H9 (cell line): ENCODE measurements around the gene CACNA1F. TPM values are rescaled to one million over a fixed set of nuclear protein-coding genes. Genes with fewer than 3 reads are reported as not detected.

Experiments used
- DNase-seq: peaks from one replicate; pipeline ENCODE4 v3.0.0-alpha.2; 2017
- H2AFZ ChIP-seq: one replicate; pipeline ENCODE4 v1.6.1; 2013; ENCODE audit warnings: mild to moderate bottlenecking, low read length, control low read depth, moderate library complexity
- H2AK5ac ChIP-seq: 2 replicates; pipeline ENCODE4 v1.6.1; 2013; ENCODE audit warnings: low read length, control low read depth, mixed read lengths; ENCODE audit not compliant: insufficient read length
- H2BK120ac ChIP-seq: one replicate; pipeline ENCODE4 v1.6.1; 2013; ENCODE audit warnings: low read depth, mild to moderate bottlenecking, low read length, control low read depth, inconsistent platforms; ENCODE audit not compliant: poor library complexity, severe bottlenecking
- H2BK12ac ChIP-seq: 2 replicates; pipeline ENCODE4 v1.6.1; 2013; ENCODE audit warnings: low read length, control low read depth, mixed read lengths, low read depth; ENCODE audit not compliant: insufficient read length
- H2BK15ac ChIP-seq: 2 replicates; pipeline ENCODE4 v1.6.1; 2013; ENCODE audit warnings: low read depth, low read length, control low read depth
- H2BK20ac ChIP-seq: one replicate; pipeline ENCODE4 v1.6.1; 2013; ENCODE audit warnings: low read depth, mild to moderate bottlenecking, low read length, control low read depth, inconsistent platforms; ENCODE audit not compliant: poor library complexity, severe bottlenecking
- H2BK5ac ChIP-seq: 2 replicates; pipeline ENCODE4 v1.6.1; 2013; ENCODE audit warnings: low read length, control low read depth, mixed read lengths; ENCODE audit not compliant: insufficient read length
- H3K14ac ChIP-seq: 2 replicates; pipeline ENCODE4 v1.6.1; 2013; ENCODE audit warnings: low read length, control low read depth; ENCODE audit not compliant: insufficient read depth
- H3K18ac ChIP-seq: 2 replicates; pipeline ENCODE4 v1.6.1; 2013; ENCODE audit warnings: low read depth, mild to moderate bottlenecking, mixed read lengths, low read length, control low read depth; ENCODE audit not compliant: insufficient read length
- H3K23ac ChIP-seq: 2 replicates; pipeline ENCODE4 v1.6.1; 2013; ENCODE audit warnings: low read length, control low read depth, mixed read lengths, low read depth; ENCODE audit not compliant: insufficient read length
- H3K23me2 ChIP-seq: 2 replicates; pipeline ENCODE4 v1.6.1; 2013; ENCODE audit warnings: low read depth, mild to moderate bottlenecking, mixed read lengths, low read length, control low read depth; ENCODE audit not compliant: insufficient read length, poor library complexity, severe bottlenecking
- H3K27ac ChIP-seq: 2 replicates; pipeline ENCODE4 v1.5.1; 2013; ENCODE audit warnings: low read length, control low read depth, mixed read lengths, low read depth; ENCODE audit not compliant: insufficient read length
- H3K27me3 ChIP-seq: 2 replicates; pipeline ENCODE4 v1.6.1; 2013; ENCODE audit warnings: low read length, control low read depth, inconsistent platforms; ENCODE audit not compliant: insufficient read depth
- H3K4ac ChIP-seq: 2 replicates; pipeline ENCODE4 v1.6.1; 2013; ENCODE audit warnings: low read depth, mild to moderate bottlenecking, control low read depth, inconsistent platforms, low read length, moderate library complexity
- H3K4me1 ChIP-seq: 2 replicates; pipeline ENCODE4 v1.6.1; 2013; ENCODE audit warnings: low read length, control low read depth, inconsistent platforms; ENCODE audit not compliant: insufficient read depth
- H3K4me2 ChIP-seq: 2 replicates; pipeline ENCODE4 v1.6.1; 2013; ENCODE audit warnings: low read length, control low read depth, mixed read lengths; ENCODE audit not compliant: insufficient read length, insufficient read depth
- H3K56ac ChIP-seq: 2 replicates; pipeline ENCODE4 v1.6.1; 2013; ENCODE audit warnings: low read depth, mild to moderate bottlenecking, mixed read lengths, low read length, control low read depth; ENCODE audit not compliant: insufficient read length
- H3K79me1 ChIP-seq: 2 replicates; pipeline ENCODE4 v1.6.1; 2013; ENCODE audit warnings: low read depth, mild to moderate bottlenecking, moderate library complexity, low read length, control low read depth, inconsistent platforms; ENCODE audit not compliant: insufficient read depth, poor library complexity, severe bottlenecking
- H3K79me2 ChIP-seq: 2 replicates; pipeline ENCODE4 v1.6.1; 2013; ENCODE audit warnings: low read length, control low read depth, inconsistent platforms; ENCODE audit not compliant: insufficient read depth
- H3K9ac ChIP-seq: 2 replicates; pipeline ENCODE4 v1.6.1; 2013; ENCODE audit warnings: low read length, control low read depth, mixed read lengths; ENCODE audit not compliant: insufficient read length; ENCODE audit errors: extremely low read depth
- H3K9me3 ChIP-seq: one replicate; pipeline ENCODE4 v1.6.1; 2013; ENCODE audit warnings: low read depth, low read length, inconsistent platforms; ENCODE audit not compliant: control insufficient read depth
- H3T11ph ChIP-seq: one replicate; pipeline ENCODE4 v1.6.1; 2013; ENCODE audit warnings: mild to moderate bottlenecking, low read length, control low read depth, inconsistent platforms
- H4K20me1 ChIP-seq: one replicate; pipeline ENCODE4 v1.6.1; 2013; ENCODE audit not compliant: control insufficient read depth, insufficient read length, insufficient read depth
- H4K5ac ChIP-seq: 2 replicates; pipeline ENCODE4 v1.6.1; 2013; ENCODE audit warnings: low read depth, mild to moderate bottlenecking, mixed read lengths, low read length, control low read depth; ENCODE audit not compliant: insufficient read length
- H4K8ac ChIP-seq: replicated peaks from 2 replicates; pipeline ENCODE4 v1.6.1; 2013; ENCODE audit warnings: low read length, control low read depth, mixed read lengths, low read depth; ENCODE audit not compliant: insufficient read length
- H4K91ac ChIP-seq: 2 replicates; pipeline ENCODE4 v1.6.1; 2013; ENCODE audit warnings: low read depth, mild to moderate bottlenecking, moderate library complexity, mixed read lengths, low read length, control low read depth; ENCODE audit not compliant: insufficient read length
- H3K27ac Mint-ChIP-seq, 3 experiments: 2 replicates in 2 of 3; 3 replicates in 1 of 3; pipeline ENCODE4 v1.8.0; 2020 to 2021; ENCODE audit warnings: mixed read lengths in 3 of 3, mild to moderate bottlenecking in 1 of 3, moderate library complexity in 1 of 3
- H3K27me3 Mint-ChIP-seq: 2 replicates; pipeline ENCODE4 v1.8.0; 2021; ENCODE audit warnings: low read depth, mild to moderate bottlenecking, moderate library complexity, mixed read lengths
- H3K36me3 Mint-ChIP-seq, 3 experiments: 2 replicates in 2 of 3; 3 replicates in 1 of 3; pipeline ENCODE4 v1.8.0; 2020 to 2021; ENCODE audit warnings: low read depth in 3 of 3, mixed read lengths in 3 of 3; ENCODE audit not compliant: insufficient read depth in 1 of 3
- H3K4me1 Mint-ChIP-seq, 2 experiments: 2 replicates each; pipeline ENCODE4 v1.8.0; 2020; ENCODE audit warnings: mixed read lengths in 2 of 2
- H3K4me3 Mint-ChIP-seq, 2 experiments: 2 replicates in 1 of 2; 3 replicates in 1 of 2; pipeline ENCODE4 v1.8.0; 2020 to 2021; ENCODE audit warnings: mild to moderate bottlenecking in 2 of 2, mixed read lengths in 2 of 2, moderate library complexity in 1 of 2
- H3K9me3 Mint-ChIP-seq, 2 experiments: 2 replicates in 1 of 2; 3 replicates in 1 of 2; pipeline ENCODE4 v1.8.0; 2020; ENCODE audit warnings: mild to moderate bottlenecking in 2 of 2, mixed read lengths in 2 of 2, moderate library complexity in 1 of 2
- WGBS: extraction: QIAGEN DNeasy Blood & Tissue Kit; methylation state at CpG from one replicate; pipeline ENCODE4 v1.1.7; 2013; ENCODE audit warnings: missing lambda C conversion rate, low lambda C conversion rate, mixed read lengths; ENCODE audit not compliant: insufficient read length; ENCODE audit errors: extremely low coverage; 5-methylcytosine and 5-hydroxymethylcytosine counted together
- total RNA-seq: library from RNA; stranded (reverse); gene quantifications from 2 replicates; pipeline ENCODE4 v1.2.1, GENCODE V29; 2021
- TF ChIP-seq, protein P1 (sequence below): fragments of 200-600 bp; sonication (generic); conservative IDR thresholded peaks from 3 replicates; pipeline ENCODE4 v1.8.0; 2021; ENCODE audit warnings: antibody characterized with exemption, mild to moderate bottlenecking

The CACNA1F gene
- total RNA-seq, 1 experiment from 2014 or later = 1.4 TPM

- Histone ChIP-seq H3K4me2 (peak overlapping the region; percentile 66), H3K9ac (no peak overlapping the region), H3K79me1 (no peaks in the 10 kb centered on the region), H2BK12ac (no peak overlapping the region), H2BK120ac (no peak overlapping the region), H2BK5ac (no peak overlapping the region), H3K79me2 (no peaks in the 10 kb centered on the region), H2BK15ac (no peak overlapping the region), H4K8ac (no peak overlapping the region), H2AFZ (no peak overlapping the region), H3K9me3 (peaks cover 20% of the 10 kb centered on the region), H3K4me1 (no peaks in the 10 kb centered on the region), H4K91ac (no peak overlapping the region), H2AK5ac (no peak overlapping the region), H4K5ac (no peak overlapping the region), H3K23me2 (peaks cover 15% of the 10 kb centered on the region), H3K14ac (no peak overlapping the region), H4K20me1 (no peaks in the 10 kb centered on the region), H3K27me3 (no peaks in the 10 kb centered on the region), H3K23ac (no peak overlapping the region), H2BK20ac (no peak overlapping the region), H3K4ac (no peak overlapping the region), H3K56ac (no peak overlapping the region), H3K18ac (no peak overlapping the region), H3K27ac (no peak overlapping the region), H3T11ph (no peak overlapping the region)
- WGBS = no CpG with 5 or more reads among the region's 46 CpGs
- DNase-seq = peak; percentile 94
- Mint-ChIP-seq H3K36me3 (peaks cover 10 to 29% (median 20%) of the 10 kb centered on the region in 3 experiments), H3K27ac (peak overlapping the region; percentile 77 to 97 (median 78); a peak in 6 of 7 replicates), H3K4me3 (peak overlapping the region; percentile 69 to 84), H3K4me1 (peaks cover 10 to 31% of the 10 kb centered on the region in 2 experiments), H3K27me3 (peaks cover 2% of the 10 kb centered on the region), H3K9me3 (peaks cover 64 to 69% of the 10 kb centered on the region in 2 experiments)
- TF ChIP-seq, protein P1, sequence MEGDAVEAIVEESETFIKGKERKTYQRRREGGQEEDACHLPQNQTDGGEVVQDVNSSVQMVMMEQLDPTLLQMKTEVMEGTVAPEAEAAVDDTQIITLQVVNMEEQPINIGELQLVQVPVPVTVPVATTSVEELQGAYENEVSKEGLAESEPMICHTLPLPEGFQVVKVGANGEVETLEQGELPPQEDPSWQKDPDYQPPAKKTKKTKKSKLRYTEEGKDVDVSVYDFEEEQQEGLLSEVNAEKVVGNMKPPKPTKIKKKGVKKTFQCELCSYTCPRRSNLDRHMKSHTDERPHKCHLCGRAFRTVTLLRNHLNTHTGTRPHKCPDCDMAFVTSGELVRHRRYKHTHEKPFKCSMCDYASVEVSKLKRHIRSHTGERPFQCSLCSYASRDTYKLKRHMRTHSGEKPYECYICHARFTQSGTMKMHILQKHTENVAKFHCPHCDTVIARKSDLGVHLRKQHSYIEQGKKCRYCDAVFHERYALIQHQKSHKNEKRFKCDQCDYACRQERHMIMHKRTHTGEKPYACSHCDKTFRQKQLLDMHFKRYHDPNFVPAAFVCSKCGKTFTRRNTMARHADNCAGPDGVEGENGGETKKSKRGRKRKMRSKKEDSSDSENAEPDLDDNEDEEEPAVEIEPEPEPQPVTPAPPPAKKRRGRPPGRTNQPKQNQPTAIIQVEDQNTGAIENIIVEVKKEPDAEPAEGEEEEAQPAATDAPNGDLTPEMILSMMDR = 0 out of 3 replicates have a peak, but pooled peaks have one; percentile 12
These were observed 48.6 kb downstream of the CACNA1F start for GRCh38 chrX:49184294-49185281.
